ENCODE data around the gene LRRC31.

The LRRC31 gene

DNA sequence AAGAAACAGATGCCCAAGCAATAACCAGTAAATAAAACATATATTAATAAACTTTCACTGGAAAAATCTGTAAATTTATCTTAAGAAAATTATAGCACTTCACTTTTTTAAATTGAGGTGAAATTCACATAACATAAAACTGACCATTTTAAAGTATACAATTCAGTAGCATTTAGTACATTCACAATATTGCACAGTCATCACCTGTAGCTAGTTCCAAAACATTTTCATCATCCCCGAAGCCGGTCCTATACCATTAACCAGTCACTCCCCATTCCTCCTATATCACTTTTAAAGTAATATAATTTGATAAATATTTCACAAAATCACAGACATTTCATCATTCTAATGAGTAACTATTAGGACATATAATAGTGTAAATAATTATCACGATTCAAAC is 65.1 kb downstream of the LRRC31 start:
- no peak for TF ChIP-seq EZH2phosphoT487 (IDR thresholded peaks at IDR 0.05; ENCODE audit: borderline replicate concordance, low read length)
- no peak for TF ChIP-seq CTCF (IDR thresholded peaks at IDR 0.05; ENCODE audit: low read depth, low read length, poor library complexity, severe bottlenecking)
- Histone ChIP-seq H3K4me1 (ENCODE audit: control insufficient read depth, low read length) (peaks cover 10% of the 10 kb centered on the region), H3F3A (ENCODE audit: control insufficient read depth, insufficient read depth) (peaks cover 11% of the 10 kb centered on the region; the same call in 1 of the 2 replicates), H4K20me1 (ENCODE audit: control insufficient read depth, insufficient read depth, low read depth, low read length) (no peaks in the 10 kb centered on the region), H3K36me3 (ENCODE audit: control insufficient read depth, low read length) (peaks cover 19% of the 10 kb centered on the region; the same call in 1 of the 2 replicates), H3K27ac (ENCODE audit: low read depth, low read length) (no peak overlapping the region), H3K9me2 (replicated peaks; ENCODE audit: control insufficient read depth, low read length) (no peaks in the 10 kb centered on the region), H3K4me3 (ENCODE audit: low read length) (no peak overlapping the region), H3K4me2 (ENCODE audit: low read length) (no peak overlapping the region), H3K9me3 (ENCODE audit: control insufficient read depth, insufficient read depth, low read length) (no peaks in the 10 kb centered on the region), H3K27me3 (ENCODE audit: control insufficient read depth, low read length) (no peaks in the 10 kb centered on the region), H3K79me2 (ENCODE audit: control insufficient read depth, low read length) (peaks cover 3% of the 10 kb centered on the region; the same call in 1 of the 2 replicates)

DNA sequence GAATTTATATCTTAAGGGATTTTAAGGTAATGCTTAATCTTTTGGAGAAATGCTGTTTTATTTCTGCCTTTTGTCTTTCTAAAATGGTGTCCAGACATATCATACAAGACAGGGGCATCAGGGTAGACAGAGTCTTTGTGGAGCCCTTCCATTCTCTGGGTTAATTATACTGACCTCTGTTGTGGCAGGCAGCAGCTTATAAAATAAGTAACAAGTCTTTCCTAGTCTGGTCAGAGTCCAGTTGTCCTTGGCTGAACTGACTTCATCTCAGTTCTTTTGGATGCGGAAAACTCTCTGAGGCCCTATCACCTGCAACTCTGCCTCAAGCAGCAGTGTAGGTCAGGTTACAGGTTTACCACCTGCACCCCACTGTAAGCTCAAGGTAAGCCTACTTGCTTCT is 77.4 kb downstream of the LRRC31 start:
- H3K9me2 ChIP-seq (replicated peaks; ENCODE audit: control insufficient read depth, low read length) = no peaks in the 10 kb centered on the region
- no peaks in the 10 kb centered on the region for H3K9me3 ChIP-seq (ENCODE audit: control insufficient read depth, insufficient read depth, low read length)
- H3K4me3 ChIP-seq (ENCODE audit: low read length) = no peak overlapping the region
- no peaks in the 10 kb centered on the region for H3K27me3 ChIP-seq (ENCODE audit: control insufficient read depth, low read length)
- peaks cover 58% of the 10 kb centered on the region for H3K36me3 ChIP-seq (ENCODE audit: control insufficient read depth, low read length)
- H3K27ac ChIP-seq (ENCODE audit: low read depth, low read length) = no peak overlapping the region
- TF ChIP-seq EZH2phosphoT487 (IDR thresholded peaks at IDR 0.05; ENCODE audit: borderline replicate concordance, low read length) (no peak), CTCF (IDR thresholded peaks at IDR 0.05; ENCODE audit: low read depth, low read length, poor library complexity, severe bottlenecking) (no peak)
- H3K4me2 ChIP-seq (ENCODE audit: low read length) = no peak overlapping the region
- no peaks in the 10 kb centered on the region for H4K20me1 ChIP-seq (ENCODE audit: control insufficient read depth, insufficient read depth, low read depth, low read length)
- H3F3A ChIP-seq (ENCODE audit: control insufficient read depth, insufficient read depth) = peaks cover 22% of the 10 kb centered on the region
- H3K4me1 ChIP-seq (ENCODE audit: control insufficient read depth, low read length) = 0 out of 2 replicates have a peak, but pooled peaks cover 4% of the 10 kb centered on the region
- no peaks in the 10 kb centered on the region for H3K79me2 ChIP-seq (ENCODE audit: control insufficient read depth, low read length)

DNA sequence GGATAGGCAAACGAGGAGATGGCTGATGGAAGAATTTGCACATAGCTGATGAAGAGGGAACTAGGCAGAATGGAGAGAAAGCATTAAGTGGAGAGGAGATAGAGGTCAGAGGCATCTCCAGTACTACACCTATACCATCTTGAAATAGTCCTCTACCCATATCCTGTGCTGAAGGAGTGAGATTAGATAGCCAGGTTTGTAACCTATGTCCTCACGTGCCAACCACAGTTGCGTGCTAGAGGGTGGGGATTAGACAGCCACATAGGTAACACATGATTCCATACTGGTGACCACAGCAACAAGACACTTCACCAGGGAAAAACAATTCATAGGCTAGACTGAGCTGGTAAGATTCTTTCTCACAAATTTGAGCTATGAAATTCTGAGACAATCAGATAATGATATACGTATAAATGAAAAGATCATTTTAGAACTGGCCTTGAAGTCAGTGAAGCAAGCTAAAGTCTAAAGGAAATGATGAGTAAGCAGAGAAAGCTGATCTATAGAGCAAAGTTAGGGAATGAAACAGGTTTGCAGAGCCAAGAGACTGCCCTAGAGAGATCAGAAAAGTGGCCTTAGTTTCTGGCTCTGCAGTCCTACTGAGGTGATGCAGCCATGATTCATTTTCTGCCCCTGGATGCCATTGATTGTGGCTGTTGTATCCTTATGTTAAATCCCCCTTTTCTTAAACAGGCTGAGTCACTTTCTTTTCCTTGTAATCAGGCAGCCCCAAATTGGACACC is 78.9 kb downstream of the LRRC31 start:
- 0 out of 2 replicates have a peak, but pooled peaks cover 4% of the 10 kb centered on the region for H3K4me1 ChIP-seq (ENCODE audit: control insufficient read depth, low read length)
- H3K79me2 ChIP-seq (ENCODE audit: control insufficient read depth, low read length) = no peaks in the 10 kb centered on the region
- H3K27ac ChIP-seq (ENCODE audit: low read depth, low read length) = no peak overlapping the region
- H3K4me2 ChIP-seq (ENCODE audit: low read length) = no peak overlapping the region
- no peak overlapping the region for H3K4me3 ChIP-seq (ENCODE audit: low read length)
- H3F3A ChIP-seq (ENCODE audit: control insufficient read depth, insufficient read depth) = peaks cover 12% of the 10 kb centered on the region
- peaks cover 73% of the 10 kb centered on the region for H3K36me3 ChIP-seq (ENCODE audit: control insufficient read depth, low read length)
- H4K20me1 ChIP-seq (ENCODE audit: control insufficient read depth, insufficient read depth, low read depth, low read length) = no peaks in the 10 kb centered on the region
- no peaks in the 10 kb centered on the region for H3K9me3 ChIP-seq (ENCODE audit: control insufficient read depth, insufficient read depth, low read length)
- no peaks in the 10 kb centered on the region for H3K27me3 ChIP-seq (ENCODE audit: control insufficient read depth, low read length)
- TF ChIP-seq CTCF (IDR thresholded peaks at IDR 0.05; ENCODE audit: low read depth, low read length, poor library complexity, severe bottlenecking) (no peak), EZH2phosphoT487 (IDR thresholded peaks at IDR 0.05; ENCODE audit: borderline replicate concordance, low read length) (no peak)
- H3K9me2 ChIP-seq (replicated peaks; ENCODE audit: control insufficient read depth, low read length) = no peaks in the 10 kb centered on the region

Data from DOHH2 (cell line).